Peyer's patch (tissue), 4 donors: ENCODE results near the gene STK16. TPM values are rescaled to one million over a fixed set of nuclear protein-coding genes. Genes with fewer than 3 reads are reported as not detected.

ENCODE experiments used
- DNase-seq, 3 donors: peaks; one replicate each; pipeline ENCODE4 v3.0.0-alpha.2; 2017 to 2019
- H3K27ac ChIP-seq, 4 donors: fragments of 200-600 bp; sonication (generic); one replicate each; pipeline ENCODE4 v1.5.1; 2016 to 2019
- H3K27me3 ChIP-seq, 2 donors: fragments of 200-600 bp; sonication (generic); one replicate each; pipeline ENCODE4 v1.5.1; 2019
- H3K36me3 ChIP-seq, 3 donors: fragments of 200-600 bp; sonication (generic); one replicate each; pipeline ENCODE4 v1.5.1; 2016 to 2019
- H3K4me1 ChIP-seq, 4 donors: fragments of 200-600 bp; sonication (generic); one replicate each; pipeline ENCODE4 v1.5.1; 2016 to 2019
- H3K4me3 ChIP-seq, 4 donors: fragments of 200-600 bp; sonication (generic); 1 replicate in 3 of 4; 2 replicates in 1 of 4; pipeline ENCODE4 v1.5.1; 2016 to 2019; ENCODE audit warnings: mild to moderate bottlenecking in 1 of 4
- H3K9me3 ChIP-seq, 4 donors: fragments of 200-600 bp; sonication (generic); one replicate each; pipeline ENCODE4 v1.5.1; 2016 to 2019; ENCODE audit warnings: mild to moderate bottlenecking in 1 of 4
- POLR2A ChIP-seq, 2 donors: fragments of 450-650 bp; IDR thresholded peaks; one replicate each; pipeline ENCODE4 v1.5.1; 2017; ENCODE audit warnings: antibody characterized with exemption in 2 of 2, mild to moderate bottlenecking in 2 of 2, moderate library complexity in 2 of 2
- total RNA-seq, 4 donors: library from RNA; depleted of rRNA; stranded (reverse); fragments of >200 nt; gene quantifications; one replicate each; pipeline ENCODE4 v1.1.0, GENCODE V29; 2016
- TF ChIP-seq, protein P1 (sequence below), 6 experiments: fragments of 450-650 bp in 4 of 6; fragments of 200-600 bp in 2 of 6; sonication (generic) in 1 of 6; IDR thresholded peaks; one replicate each; pipeline ENCODE4 v1.5.1; 2017 to 2019; ENCODE audit warnings: antibody characterized with exemption in 6 of 6, mild to moderate bottlenecking in 3 of 6, moderate library complexity in 1 of 6

Gene STK16
- total RNA-seq, 4 donors from 2014 or later: 19.4 to 27.1 (median 24.3) TPM

DNA sequence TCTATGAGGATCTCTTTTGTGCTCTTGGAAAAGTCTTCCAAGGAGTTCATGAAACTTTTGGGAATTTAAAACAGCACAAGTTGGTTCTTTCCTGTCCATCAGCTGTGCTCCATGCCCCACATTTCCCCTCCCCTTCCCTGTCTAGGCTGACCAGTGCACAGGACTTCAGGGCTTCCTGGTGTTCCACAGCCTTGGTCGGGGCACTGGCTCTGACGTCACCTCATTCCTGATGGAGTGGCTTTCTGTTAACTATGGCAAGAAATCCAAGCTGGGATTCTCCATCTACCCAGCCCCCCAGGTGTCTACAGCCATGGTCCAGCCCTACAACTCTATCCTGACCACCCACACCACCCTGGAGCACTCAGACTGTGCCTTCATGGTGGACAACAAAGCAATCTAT lies 25.7 kb downstream of the STK16 start:
- peaks cover 0 to 15% (median 0%) of the 10 kb centered on the region in 4 donors for H3K4me1 ChIP-seq
- H3K27me3 ChIP-seq: no peaks in the 10 kb centered on the region
- H3K9me3 ChIP-seq: no peaks in the 10 kb centered on the region
- no peaks in the 10 kb centered on the region for H3K36me3 ChIP-seq
- TF ChIP-seq, protein P1, sequence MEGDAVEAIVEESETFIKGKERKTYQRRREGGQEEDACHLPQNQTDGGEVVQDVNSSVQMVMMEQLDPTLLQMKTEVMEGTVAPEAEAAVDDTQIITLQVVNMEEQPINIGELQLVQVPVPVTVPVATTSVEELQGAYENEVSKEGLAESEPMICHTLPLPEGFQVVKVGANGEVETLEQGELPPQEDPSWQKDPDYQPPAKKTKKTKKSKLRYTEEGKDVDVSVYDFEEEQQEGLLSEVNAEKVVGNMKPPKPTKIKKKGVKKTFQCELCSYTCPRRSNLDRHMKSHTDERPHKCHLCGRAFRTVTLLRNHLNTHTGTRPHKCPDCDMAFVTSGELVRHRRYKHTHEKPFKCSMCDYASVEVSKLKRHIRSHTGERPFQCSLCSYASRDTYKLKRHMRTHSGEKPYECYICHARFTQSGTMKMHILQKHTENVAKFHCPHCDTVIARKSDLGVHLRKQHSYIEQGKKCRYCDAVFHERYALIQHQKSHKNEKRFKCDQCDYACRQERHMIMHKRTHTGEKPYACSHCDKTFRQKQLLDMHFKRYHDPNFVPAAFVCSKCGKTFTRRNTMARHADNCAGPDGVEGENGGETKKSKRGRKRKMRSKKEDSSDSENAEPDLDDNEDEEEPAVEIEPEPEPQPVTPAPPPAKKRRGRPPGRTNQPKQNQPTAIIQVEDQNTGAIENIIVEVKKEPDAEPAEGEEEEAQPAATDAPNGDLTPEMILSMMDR (IDR thresholded peaks at IDR 0.05): no peak
- no peak for TF ChIP-seq POLR2A (IDR thresholded peaks at IDR 0.05)
- no peak for DNase-seq
- H3K4me3 ChIP-seq: no peak overlapping the region
- no peak overlapping the region for H3K27ac ChIP-seq

DNA sequence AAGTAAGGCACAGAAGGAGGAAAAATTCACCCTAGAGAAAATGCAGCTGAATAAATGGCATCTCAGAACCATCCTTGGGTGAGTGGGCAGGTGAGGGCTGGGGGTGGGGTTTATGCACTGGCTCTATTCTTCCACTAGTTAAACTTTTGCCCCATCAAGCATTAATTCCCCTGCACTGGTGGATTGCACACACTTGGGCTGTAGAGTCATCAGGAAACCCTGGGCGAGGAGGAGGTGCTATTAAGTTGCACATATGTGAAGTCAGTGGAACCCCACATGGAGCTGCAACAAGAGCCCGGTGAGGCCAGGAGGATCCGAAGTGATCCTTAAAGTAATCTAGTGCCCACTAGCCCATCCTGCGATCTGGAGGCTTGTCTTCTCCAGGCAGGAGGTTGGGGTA lies 27.1 kb downstream of the STK16 start:
- Histone ChIP-seq H3K4me1 (peaks cover 0 to 16% (median 0%) of the 10 kb centered on the region in 4 donors), H3K27ac (no peak overlapping the region), H3K9me3 (no peaks in the 10 kb centered on the region), H3K36me3 (no peaks in the 10 kb centered on the region), H3K27me3 (no peaks in the 10 kb centered on the region), H3K4me3 (no peak overlapping the region)
- TF ChIP-seq, protein P1 (IDR thresholded peaks at IDR 0.05): no peak
- no peak for TF ChIP-seq POLR2A (IDR thresholded peaks at IDR 0.05)
- DNase-seq: no peak

DNA sequence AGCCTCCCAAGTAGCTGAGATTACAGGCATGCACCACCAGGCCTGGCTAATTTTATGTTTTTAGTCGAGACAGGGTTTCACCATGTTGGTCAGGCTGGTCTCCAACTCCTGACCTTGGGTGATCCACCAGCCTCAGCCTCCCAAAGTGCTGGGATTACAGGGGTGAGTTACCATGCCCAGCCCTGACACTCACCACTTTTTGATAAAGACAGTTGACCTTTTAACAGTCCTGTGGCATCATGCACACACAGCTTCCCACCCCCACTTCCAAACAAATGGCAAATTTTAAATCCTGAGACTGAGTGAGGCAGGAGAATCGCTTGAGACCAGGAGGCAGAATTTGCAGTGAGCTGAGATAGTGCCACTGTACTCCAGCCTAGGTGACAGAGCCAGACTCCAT lies 27.7 kb downstream of the STK16 start:
- Histone ChIP-seq H3K27ac (no peak overlapping the region), H3K9me3 (no peaks in the 10 kb centered on the region), H3K36me3 (no peaks in the 10 kb centered on the region), H3K4me3 (no peak overlapping the region), H3K27me3 (no peaks in the 10 kb centered on the region), H3K4me1 (peaks cover 0 to 23% (median under 1%) of the 10 kb centered on the region in 4 donors)
- no peak for DNase-seq
- TF ChIP-seq, protein P1 (IDR thresholded peaks at IDR 0.05): no peak
- TF ChIP-seq POLR2A (IDR thresholded peaks at IDR 0.05): no peak

DNA sequence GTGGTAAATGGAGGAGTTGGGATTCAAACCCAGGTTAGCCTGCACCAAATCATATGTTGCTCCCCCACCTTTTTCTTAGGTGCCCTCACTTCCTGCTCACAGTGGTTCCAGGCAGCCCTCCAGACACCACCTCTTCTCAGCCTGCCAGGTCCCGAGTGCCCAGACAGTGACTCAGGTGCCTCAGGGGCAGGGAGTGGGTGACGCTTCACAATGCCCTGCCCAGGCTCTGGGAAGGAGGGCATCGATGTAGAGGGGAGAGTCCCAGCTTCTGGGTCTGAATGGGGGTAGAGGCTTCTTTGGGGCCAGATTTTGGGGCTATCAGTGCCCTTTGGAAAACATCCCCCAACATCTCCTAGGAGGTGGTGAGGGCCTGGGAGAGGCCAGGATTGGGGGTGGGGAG lies 28.7 kb downstream of the STK16 start:
- Histone ChIP-seq H3K4me3 (no peak overlapping the region), H3K27me3 (no peaks in the 10 kb centered on the region), H3K4me1 (peaks cover 0 to 29% (median 6%) of the 10 kb centered on the region in 4 donors), H3K36me3 (no peaks in the 10 kb centered on the region), H3K27ac (no peak overlapping the region), H3K9me3 (no peaks in the 10 kb centered on the region)
- no peak for TF ChIP-seq POLR2A (IDR thresholded peaks at IDR 0.05)
- TF ChIP-seq, protein P1 (IDR thresholded peaks at IDR 0.05): no peak
- no peak for DNase-seq

- H3K4me1 ChIP-seq: peaks cover 0 to 24% (median 6%) of the 10 kb centered on the region in 4 donors
- DNase-seq: no peak
- no peak overlapping the region for H3K4me3 ChIP-seq
- H3K36me3 ChIP-seq: no peaks in the 10 kb centered on the region
- no peaks in the 10 kb centered on the region for H3K27me3 ChIP-seq
- no peak for TF ChIP-seq POLR2A (IDR thresholded peaks at IDR 0.05)
- TF ChIP-seq, protein P1 (IDR thresholded peaks at IDR 0.05): no peak
- no peak overlapping the region for H3K27ac ChIP-seq
- no peaks in the 10 kb centered on the region for H3K9me3 ChIP-seq
These were observed 29.2 kb downstream of the STK16 start for GRCh38 chr2:219274361-219274921.
